Fibroblast of peridontal ligament (primary cell): ENCODE results near the gene TM9SF2.
A peak's percentile ranks its signal among the peaks of the same experiment; 100 is the strongest.
"Not testable (repeated sequence)": the region's sequence is repeated elsewhere in the genome, so short reads cannot be mapped to it uniquely, and the experiment has no call there.

ENCODE experiments used
- DNase-seq: peaks from one replicate; pipeline ENCODE4 v3.0.0-alpha.2; 2010; ENCODE audit errors: extremely low read depth

The TM9SF2 gene

DNA sequence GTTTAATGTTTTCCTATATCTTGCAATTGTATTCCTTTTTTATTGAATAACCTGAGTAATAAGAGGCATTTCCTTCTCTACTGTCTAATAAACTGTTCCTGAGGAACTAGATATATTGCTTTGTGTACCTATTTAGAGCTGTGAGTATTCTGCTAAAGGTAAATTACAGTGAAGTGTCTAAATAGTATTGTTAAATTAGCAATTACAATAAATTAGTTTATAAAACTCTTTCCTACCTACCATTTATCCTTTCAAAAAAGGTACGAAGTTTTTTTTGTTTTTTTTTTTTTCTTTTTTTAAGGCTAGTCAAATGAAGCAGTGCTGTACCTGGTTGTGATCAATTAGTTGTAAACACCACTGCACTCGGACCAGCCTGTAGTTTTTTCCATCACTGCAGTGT lies 34.8 kb downstream of the TM9SF2 start:
- DNase-seq, result no peak

- no peak for DNase-seq
Measured at GRCh38 chr13:99540530-99540929, 39.3 kb downstream of the TM9SF2 start.

GRCh38 chr13:99542788-99543406 lies 41.6 kb downstream of the TM9SF2 start:
- no peak for DNase-seq

GRCh38 chr13:99545361-99545760 lies 44.1 kb downstream of the TM9SF2 start:
- DNase-seq, result no peak

DNA sequence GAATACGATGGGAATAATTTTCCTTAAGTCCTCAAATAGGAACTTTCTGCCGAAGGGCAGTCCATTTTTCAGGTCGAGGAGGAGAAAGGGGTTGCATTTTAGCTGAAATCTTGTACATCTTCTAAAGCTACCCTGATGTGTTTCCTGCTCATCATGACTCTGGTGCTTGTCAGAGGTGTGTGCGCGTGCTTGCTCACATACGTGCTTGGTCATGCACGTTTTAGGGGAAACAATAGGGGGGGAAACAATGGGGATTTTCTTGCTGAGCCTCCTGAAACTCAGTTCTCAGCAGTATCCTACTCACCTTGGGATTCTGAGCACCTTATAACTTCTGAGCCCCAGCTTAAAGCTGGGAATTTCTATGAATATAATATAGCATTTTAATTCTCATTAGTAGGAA lies 44.7 kb downstream of the TM9SF2 start:
- no peak for DNase-seq

GRCh38 chr13:99546878-99547277 lies 45.6 kb downstream of the TM9SF2 start:
- DNase-seq, result no peak

DNA sequence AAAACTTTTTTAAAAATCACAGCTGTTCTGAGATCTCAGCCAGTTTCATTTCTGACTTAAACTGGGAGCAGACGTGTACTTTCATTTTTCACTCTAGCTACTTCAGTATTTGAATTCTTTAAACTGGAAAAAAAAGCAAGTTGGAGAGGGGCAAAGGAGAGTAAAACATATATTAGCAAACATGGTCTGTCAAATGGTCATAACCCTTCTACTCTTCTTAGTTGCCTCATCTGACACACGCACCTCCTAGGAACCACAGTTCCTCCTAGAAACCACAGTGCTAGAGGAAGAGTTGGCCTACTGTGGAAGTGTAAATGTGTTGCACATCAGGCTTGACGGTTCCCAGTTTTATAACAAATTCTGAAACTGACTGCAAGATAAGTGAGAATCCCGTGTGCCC lies 47.2 kb downstream of the TM9SF2 start:
- no peak for DNase-seq

- DNase-seq, result no peak
Measured at GRCh38 chr13:99553033-99553432, 51.8 kb downstream of the TM9SF2 start.

GRCh38 chr13:99555149-99555548 lies 53.9 kb downstream of the TM9SF2 start:
- no peak for DNase-seq

- DNase-seq, result no peak
Measured at GRCh38 chr13:99556867-99557443, 55.7 kb downstream of the TM9SF2 start.

DNA sequence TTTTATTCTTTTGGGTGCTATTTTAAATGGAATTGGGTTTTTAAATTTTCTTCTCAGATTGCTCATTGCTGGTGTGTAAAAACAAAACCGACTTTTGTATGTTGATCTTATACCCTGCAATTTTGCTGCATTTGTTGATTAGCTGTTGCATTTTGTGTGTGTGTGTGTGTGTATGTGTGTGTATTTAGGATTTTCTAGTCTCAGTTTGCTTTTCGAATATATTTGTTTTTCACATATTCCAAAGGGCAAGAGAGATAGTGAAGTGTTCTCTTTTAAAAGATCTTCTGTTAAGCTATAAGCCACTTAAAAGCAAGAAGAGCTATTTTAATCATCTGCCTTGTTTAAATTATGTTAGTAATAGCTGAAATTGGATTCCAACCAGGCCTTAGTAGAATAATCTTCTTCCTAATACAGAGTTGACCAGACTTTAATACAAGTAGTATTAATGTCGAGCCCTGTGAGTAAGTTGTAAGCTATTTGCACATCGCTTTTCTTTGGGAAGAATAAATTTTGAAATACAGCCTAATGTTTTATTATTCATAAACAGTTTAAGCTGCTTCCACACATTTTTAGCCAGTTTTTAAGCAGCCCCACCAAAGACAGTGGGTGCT lies 57.4 kb downstream of the TM9SF2 start:
- DNase-seq, result no peak

DNA sequence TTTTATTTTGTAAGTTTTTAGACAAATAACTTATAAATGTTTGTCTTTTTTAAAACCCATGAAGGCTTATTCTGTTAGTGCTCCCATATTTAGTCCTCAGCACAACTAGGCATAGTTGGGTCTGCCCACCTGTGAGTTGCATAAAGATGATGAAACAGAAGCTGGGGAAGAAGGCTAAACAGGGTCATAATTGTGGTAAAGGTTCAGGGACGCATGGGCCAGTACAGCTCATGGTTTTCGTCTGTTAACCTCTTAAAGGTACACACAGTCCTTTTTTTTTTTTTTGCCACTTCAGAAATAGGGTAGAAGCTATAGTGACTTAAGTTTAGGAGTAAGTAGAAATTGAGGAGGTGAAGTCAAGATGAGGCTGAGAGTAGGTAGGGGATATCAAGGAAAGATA lies 58.3 kb downstream of the TM9SF2 start:
- DNase-seq, result no peak

GRCh38 chr13:99563404-99563803 lies 62.1 kb downstream of the TM9SF2 start:
- DNase-seq, result no peak

- peak; percentile 28 for DNase-seq
Measured at GRCh38 chr13:99564386-99564785, 63.1 kb downstream of the TM9SF2 start.

- DNase-seq, result no peak
Measured at GRCh38 chr13:99565478-99566124, 64.3 kb downstream of the TM9SF2 start.

DNA sequence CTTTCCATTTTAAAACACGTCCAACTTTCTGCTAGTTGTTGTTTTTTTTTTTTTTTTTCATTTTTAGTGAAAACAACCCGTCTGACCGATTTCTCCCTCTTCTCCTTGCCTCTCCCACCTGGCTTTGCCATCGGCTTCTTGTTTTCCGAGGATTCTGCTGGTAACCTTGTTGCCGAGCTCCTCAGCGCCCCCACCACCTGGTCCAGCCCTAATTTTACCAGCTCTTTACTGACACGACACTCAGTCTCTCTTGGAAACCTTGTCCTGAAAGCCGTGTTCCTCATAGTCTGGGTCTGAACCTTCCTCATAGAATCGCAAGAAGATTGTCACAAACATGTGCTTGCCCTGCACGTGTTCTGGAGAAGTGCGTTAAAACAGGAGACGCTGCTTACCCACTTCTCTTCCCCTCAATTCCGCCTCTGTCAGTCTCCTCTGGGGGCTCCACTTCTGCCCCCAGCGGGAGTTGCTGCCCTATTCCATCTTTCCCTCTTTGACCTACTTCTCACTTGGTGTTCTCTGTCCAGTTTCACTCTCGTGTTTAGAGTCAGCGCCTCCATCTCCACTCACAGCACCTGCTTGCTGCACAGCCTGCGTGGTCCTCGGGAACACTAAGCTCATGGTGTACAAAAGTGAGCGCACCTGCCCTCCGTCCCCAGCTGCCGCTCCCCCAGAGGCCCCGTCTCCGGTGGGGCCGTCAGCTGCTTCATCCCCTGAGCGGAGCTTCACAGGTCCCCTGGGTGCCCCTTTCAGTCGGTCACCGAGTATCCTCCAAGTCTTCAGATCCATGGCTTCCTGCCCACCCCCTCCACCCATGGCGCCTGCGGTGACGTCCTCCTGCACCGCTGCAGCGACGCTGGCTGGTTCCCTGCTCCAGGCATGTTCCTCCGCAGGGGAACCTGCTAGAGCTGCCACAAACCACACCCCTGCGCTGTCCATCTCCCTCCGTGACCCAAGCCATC lies 65.1 kb downstream of the TM9SF2 start:
- DNase-seq, result no peak

DNA sequence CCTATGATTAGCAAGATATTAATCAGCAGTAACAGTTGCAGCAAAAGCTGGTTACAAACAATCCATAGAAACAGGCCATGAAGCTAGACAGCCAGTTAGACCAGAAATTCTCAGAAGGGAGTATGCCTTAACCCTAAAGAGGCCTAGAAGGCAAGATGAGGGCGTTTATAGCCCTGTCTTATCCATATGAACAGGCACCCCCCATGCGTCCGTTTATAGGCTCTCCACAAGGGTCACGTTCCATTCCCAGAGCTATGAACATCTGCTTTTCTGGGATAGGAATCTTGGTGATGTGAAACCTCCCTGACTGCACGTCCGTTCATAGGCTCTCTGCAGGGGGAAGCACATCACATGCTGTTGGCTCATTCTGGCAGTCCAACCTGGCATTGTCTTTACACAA lies 67.6 kb downstream of the TM9SF2 start:
- DNase-seq, result not testable (repeated sequence)

DNA sequence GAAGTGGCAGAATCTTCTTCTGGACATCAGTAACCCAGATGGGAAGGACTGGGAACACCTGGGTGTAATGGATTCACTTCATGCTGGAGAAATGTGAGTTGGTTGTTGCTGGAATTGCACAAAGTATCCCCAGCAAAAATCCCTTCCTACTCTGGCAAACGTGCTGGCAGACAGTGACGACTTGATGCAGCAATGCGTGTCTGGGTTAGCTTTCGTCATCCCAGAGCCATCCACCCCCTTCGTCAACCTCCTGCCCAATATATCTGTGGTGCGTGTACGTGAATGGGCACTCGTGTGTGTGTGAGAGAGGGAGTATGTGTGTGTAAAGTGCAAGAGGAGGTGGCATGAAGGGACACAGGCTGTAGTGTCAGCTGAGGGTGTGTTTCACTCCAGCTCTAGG lies 70.9 kb downstream of the TM9SF2 start:
- peak; percentile 48 for DNase-seq

- peak; percentile 66 for DNase-seq
Measured at GRCh38 chr13:99572921-99573320, 71.6 kb downstream of the TM9SF2 start.

GRCh38 chr13:99575376-99576120 lies 74.3 kb downstream of the TM9SF2 start:
- DNase-seq, result no peak
